Activated T-cell treated with anti-CD3 and anti-CD28 coated beads for 1 hour (primary cell): ENCODE measurements around the gene REV3L.
"Not testable (repeated sequence)": the region's sequence is repeated elsewhere in the genome, so short reads cannot be mapped to it uniquely, and the experiment has no call there.

Experiments
- DNase-seq: peaks from one replicate; pipeline ENCODE4 v3.0.0-alpha.2; 2020; ENCODE audit warnings: low read depth

REV3L gene

GRCh38 chr6:111260570-111261298, 222.3 kb downstream of the REV3L start:
- no peak for DNase-seq

- DNase-seq = peak; percentile 99
Measured at GRCh38 chr6:111259089-111259831, 223.8 kb downstream of the REV3L start.

GRCh38 chr6:111258615-111259088, 224.4 kb downstream of the REV3L start:
- no peak for DNase-seq

GRCh38 chr6:111258010-111258409, 225.0 kb downstream of the REV3L start:
- DNase-seq = no peak

- DNase-seq = no peak
Measured at GRCh38 chr6:111256646-111257045, 226.4 kb downstream of the REV3L start.

GRCh38 chr6:111255838-111256237, 227.2 kb downstream of the REV3L start:
- DNase-seq = not testable (repeated sequence)

- DNase-seq = no peak
Measured at GRCh38 chr6:111254779-111255166, 228.2 kb downstream of the REV3L start.

- no peak for DNase-seq
Measured at GRCh38 chr6:111254004-111254778, 228.8 kb downstream of the REV3L start.

GRCh38 chr6:111252726-111253125, 230.3 kb downstream of the REV3L start:
- DNase-seq = no peak

- no peak for DNase-seq
Measured at GRCh38 chr6:111250791-111251354, 232.1 kb downstream of the REV3L start.
